Liver (tissue), 9 donors: ENCODE data around the gene NBEAL1. TPM values are rescaled to one million over a fixed set of nuclear protein-coding genes. Genes with fewer than 3 reads are reported as not detected.
"Not testable (repeated sequence)": the region's sequence is repeated elsewhere in the genome, so short reads cannot be mapped to it uniquely, and the experiment has no call there.

Experiments used
- DNase-seq: peaks from one replicate; pipeline ENCODE4 v3.0.0-alpha.2; 2017; ENCODE audit warnings: low spot score
- H3K27ac ChIP-seq, 2 donors: one replicate each; pipeline ENCODE4 v1.7.0; 2013; ENCODE audit warnings: inconsistent platforms in 2 of 2, low read length in 2 of 2, control low read depth in 1 of 2, low read depth in 1 of 2, mild to moderate bottlenecking in 1 of 2
- H3K27me3 ChIP-seq, 4 donors: one replicate each; pipeline versions ENCODE4 v1.6.1 to v1.7.0; 2013; ENCODE audit warnings: low read length in 3 of 4, inconsistent platforms in 1 of 4, mild to moderate bottlenecking in 1 of 4, moderate library complexity in 1 of 4; ENCODE audit not compliant: control insufficient read depth in 4 of 4, insufficient read depth in 4 of 4
- H3K36me3 ChIP-seq, 4 donors: one replicate each; pipeline versions ENCODE4 v1.6.1 to v1.7.0; 2013; ENCODE audit warnings: low read length in 3 of 4, mild to moderate bottlenecking in 3 of 4, low read depth in 1 of 4, moderate library complexity in 1 of 4; ENCODE audit not compliant: control insufficient read depth in 4 of 4, insufficient read depth in 3 of 4
- H3K4me1 ChIP-seq, 4 donors: one replicate each; pipeline versions ENCODE4 v1.6.1 to v1.7.0; 2013; ENCODE audit warnings: low read length in 3 of 4, mild to moderate bottlenecking in 3 of 4, moderate library complexity in 1 of 4; ENCODE audit not compliant: control insufficient read depth in 4 of 4, insufficient read depth in 4 of 4
- H3K4me3 ChIP-seq, 3 donors: one replicate each; pipeline versions ENCODE4 v1.6.1 to v1.7.0; 2013; ENCODE audit warnings: low read length in 3 of 3, control low read depth in 1 of 3, low read depth in 1 of 3, mild to moderate bottlenecking in 1 of 3
- H3K9ac ChIP-seq, 2 donors: one replicate each; pipeline ENCODE4 v1.7.0; 2013; ENCODE audit warnings: low read length in 2 of 2, mild to moderate bottlenecking in 2 of 2, moderate library complexity in 2 of 2, control low read depth in 1 of 2, low read depth in 1 of 2
- H3K9me3 ChIP-seq, 4 donors: one replicate each; pipeline versions ENCODE4 v1.6.1 to v1.7.0; 2013; ENCODE audit warnings: low read length in 3 of 4; ENCODE audit not compliant: control insufficient read depth in 4 of 4
- ATF3 ChIP-seq: IDR thresholded peaks from 2 replicates; pipeline ENCODE4 v1.6.1; 2016; ENCODE audit warnings: antibody characterized with exemption
- CTCF ChIP-seq: fragments of 150-350 bp; IDR thresholded peaks from 2 replicates; pipeline ENCODE4 v1.5.1; 2017; ENCODE audit warnings: improper control_type of control experiment, low read depth, low read length; ENCODE audit not compliant: missing input control
- EGR1 ChIP-seq, 2 donors: IDR thresholded peaks; 2 replicates each; pipeline ENCODE4 v1.6.1; 2016 to 2018; ENCODE audit warnings: antibody characterized with exemption in 2 of 2, low read depth in 2 of 2
- FOXA1 ChIP-seq: IDR thresholded peaks from 2 replicates; pipeline ENCODE4 v1.6.1; 2016; ENCODE audit warnings: antibody characterized with exemption
- FOXA2 ChIP-seq: IDR thresholded peaks from 2 replicates; pipeline ENCODE4 v1.6.1; 2016; ENCODE audit warnings: antibody characterized with exemption
- HNF4A ChIP-seq, 2 donors: conservative IDR thresholded peaks; 2 replicates each; pipeline ENCODE4 v1.6.1; 2016; ENCODE audit warnings: antibody characterized with exemption in 2 of 2, mild to moderate bottlenecking in 2 of 2
- HNF4G ChIP-seq: IDR thresholded peaks from 2 replicates; pipeline ENCODE4 v1.6.1; 2016; ENCODE audit warnings: antibody characterized with exemption
- JUND ChIP-seq, 2 donors: IDR thresholded peaks; 2 replicates each; pipeline ENCODE4 v1.6.1; 2016; ENCODE audit warnings: antibody characterized with exemption in 2 of 2
- SP1 ChIP-seq: IDR thresholded peaks from 2 replicates; pipeline ENCODE4 v1.6.1; 2018; ENCODE audit warnings: antibody characterized with exemption, mild to moderate bottlenecking
- TAF1 ChIP-seq: conservative IDR thresholded peaks from 2 replicates; pipeline ENCODE4 v1.6.1; 2016; ENCODE audit warnings: antibody characterized with exemption, mild to moderate bottlenecking
- YY1 ChIP-seq: IDR thresholded peaks from 2 replicates; pipeline ENCODE4 v1.6.1; 2016; ENCODE audit warnings: antibody characterized with exemption, mild to moderate bottlenecking
- WGBS: extraction: QIAGEN DNeasy Blood & Tissue Kit; methylation state at CpG from one replicate; pipeline ENCODE4 v1.1.7; 2013; 5-methylcytosine and 5-hydroxymethylcytosine counted together
- polyA plus RNA-seq, 2 donors: library from polyadenylated mRNA; stranded (reverse) in 1 of 2; unstranded in 1 of 2; fragments of 200-250 nt in 1 of 2; fragments of >200 nt in 1 of 2; fragmentation: Nextera tagmentation in 1 of 2; extraction: Ambion mirVana in 1 of 2; gene quantifications; one replicate each; pipeline versions ENCODE4 v1.2.1 to v1.2.3, GENCODE V29; 2013 to 2015
- total RNA-seq, 2 donors: library from RNA; depleted of rRNA; stranded (reverse); fragments of >200 nt; gene quantifications; one replicate each; pipeline ENCODE4 v1.2.3, GENCODE V29; 2014
- donor health status: healthy.
- donor health status: healthy.
- donor health status: healthy.
- donor health status: healthy.
- donor health status: healthy.

The NBEAL1 gene
- total and polyA plus RNA-seq, 4 donors: 4.4 to 47.9 (median 17.0) TPM

GRCh38 chr2:202965810-202966460, 48.7 kb upstream of the NBEAL1 start:
- no peak for DNase-seq
- H3K27ac ChIP-seq: no peak overlapping the region
- WGBS: 79% methylated on average over 5 of the region's 5 CpGs
- H3K36me3 ChIP-seq: peaks cover 0 to 2% (median 0%) of the 10 kb centered on the region in 4 donors
- H3K4me1 ChIP-seq: no peaks in the 10 kb centered on the region
- no peak overlapping the region for H3K9ac ChIP-seq
- H3K27me3 ChIP-seq: no peaks in the 10 kb centered on the region
- H3K4me3 ChIP-seq: no peak overlapping the region
- no peak for TF ChIP-seq SP1
- no peak for TF ChIP-seq FOXA2
- TF ChIP-seq TAF1: no peak
- TF ChIP-seq EGR1 (IDR thresholded peaks at IDR 0.05; ENCODE audit: low read depth in 2 of 2): no peak
- TF ChIP-seq HNF4A (conservative IDR thresholded peaks at IDR 0.05): no peak
- no peak for TF ChIP-seq ATF3
- TF ChIP-seq CTCF: no peak
- H3K9me3 ChIP-seq: no peaks in the 10 kb centered on the region

- 48% methylated on average over 2 of the region's 2 CpGs for WGBS
- H3K9me3 ChIP-seq, H3K27ac ChIP-seq, H3K9ac ChIP-seq, DNase-seq, H3K4me3 ChIP-seq, H3K4me1 ChIP-seq, H3K27me3 ChIP-seq, H3K36me3 ChIP-seq: not testable (repeated sequence)
Measured at GRCh38 chr2:202969404-202969803, 45.3 kb upstream of the NBEAL1 start.

- Histone ChIP-seq H3K27me3 (no peaks in the 10 kb centered on the region), H3K36me3 (peaks cover 0 to 24% (median 5%) of the 10 kb centered on the region in 4 donors), H3K4me3 (no peak overlapping the region), H3K9ac (no peak overlapping the region), H3K4me1 (no peaks in the 10 kb centered on the region), H3K27ac (no peak overlapping the region), H3K9me3 (no peaks in the 10 kb centered on the region)
- DNase-seq: no peak
- TF ChIP-seq FOXA1 (no peak), TAF1 (no peak), JUND (IDR thresholded peaks at IDR 0.05) (no peak), EGR1 (IDR thresholded peaks at IDR 0.05; ENCODE audit: low read depth in 2 of 2) (no peak), HNF4G (no peak), FOXA2 (no peak), YY1 (no peak), CTCF (no peak)
- 98% methylated on average over 3 of the region's 3 CpGs for WGBS
Measured at GRCh38 chr2:202976809-202977208, 37.9 kb upstream of the NBEAL1 start.
